Brain microvascular endothelial cell (primary cell): ENCODE results near the gene USO1.
"Not testable (repeated sequence)": the region's sequence is repeated elsewhere in the genome, so short reads cannot be mapped to it uniquely, and the experiment has no call there.

Source experiments
- DNase-seq: peaks from one replicate; pipeline ENCODE4 v3.0.0-alpha.2; 2020
- H3K27ac ChIP-seq: fragments of 250-450 bp; sonication (Bioruptor Pico); 2 replicates; pipeline ENCODE4 v1.5.1; 2020; ENCODE audit warnings: mild to moderate bottlenecking, moderate library complexity
- H3K27me3 ChIP-seq: fragments of 250-450 bp; sonication (Bioruptor Pico); replicated peaks from 2 replicates; pipeline ENCODE4 v1.5.1; 2020; ENCODE audit warnings: mild to moderate bottlenecking
- H3K36me3 ChIP-seq: fragments of 250-450 bp; sonication (Bioruptor Pico); replicated peaks from 2 replicates; pipeline ENCODE4 v1.5.1; 2020; ENCODE audit warnings: mild to moderate bottlenecking
- H3K4me3 ChIP-seq: 2 replicates; pipeline ENCODE4 v1.5.1; 2011; ENCODE audit warnings: low read depth, mild to moderate bottlenecking, control low read depth, low read length, moderate library complexity
- CTCF ChIP-seq: IDR thresholded peaks from 2 replicates; pipeline ENCODE4 v1.5.1; 2011; ENCODE audit warnings: low read depth, mild to moderate bottlenecking, moderate library complexity, low read length, control low read depth, inconsistent platforms; ENCODE audit errors: missing control alignments
- in situ Hi-C: cut with HindIII; loops from 2 replicates; pipeline ENCODE4 v1.10.0; 2017; ENCODE audit warnings: low sequenced_read_pairs, low pct_ligation_motif_present

The USO1 gene

GRCh38 chr4:75786526-75786925 lies 62.1 kb downstream of the USO1 start:
- Histone ChIP-seq H3K27ac (no peak overlapping the region), H3K36me3 (peaks cover 52% of the 10 kb centered on the region), H3K27me3 (no peaks in the 10 kb centered on the region), H3K4me3 (no peak overlapping the region)
- DNase-seq, result no peak
- TF ChIP-seq CTCF, result no peak
- in situ Hi-C loops, result no loop called here

- Histone ChIP-seq H3K36me3 (peaks cover 52% of the 10 kb centered on the region), H3K4me3 (no peak overlapping the region), H3K27me3 (no peaks in the 10 kb centered on the region), H3K27ac (no peak overlapping the region)
- no peak for TF ChIP-seq CTCF
- in situ Hi-C loops, result no loop called here
- DNase-seq, result no peak
Measured at GRCh38 chr4:75786938-75787337, 62.6 kb downstream of the USO1 start.

GRCh38 chr4:75790024-75790423 lies 65.6 kb downstream of the USO1 start:
- Histone ChIP-seq H3K27me3 (no peaks in the 10 kb centered on the region), H3K27ac (no peak overlapping the region), H3K36me3 (peaks cover 47% of the 10 kb centered on the region), H3K4me3 (no peak overlapping the region)
- TF ChIP-seq CTCF, result no peak
- in situ Hi-C loops, result no loop called here
- no peak for DNase-seq

- H3K27me3 ChIP-seq, result no peaks in the 10 kb centered on the region
- H3K4me3 ChIP-seq, result no peak overlapping the region
- in situ Hi-C loops, result no loop called here
- H3K27ac ChIP-seq, result no peak overlapping the region
- no peak for TF ChIP-seq CTCF
- DNase-seq, result no peak
- H3K36me3 ChIP-seq, result peaks cover 37% of the 10 kb centered on the region
Measured at GRCh38 chr4:75800972-75801371, 76.6 kb downstream of the USO1 start.

GRCh38 chr4:75806035-75806434 lies 81.7 kb downstream of the USO1 start:
- DNase-seq, H3K27ac ChIP-seq, H3K27me3 ChIP-seq, H3K4me3 ChIP-seq, in situ Hi-C loops: not testable (repeated sequence)
- H3K36me3 ChIP-seq, result peaks cover 63% of the 10 kb centered on the region

GRCh38 chr4:75817901-75818300 lies 93.5 kb downstream of the USO1 start:
- Histone ChIP-seq H3K36me3 (peaks cover 28% of the 10 kb centered on the region), H3K27ac (no peak overlapping the region), H3K4me3 (no peak overlapping the region), H3K27me3 (no peaks in the 10 kb centered on the region)
- in situ Hi-C loops, result no loop called here
- no peak for TF ChIP-seq CTCF
- no peak for DNase-seq

- TF ChIP-seq CTCF, result no peak
- no peak overlapping the region for H3K4me3 ChIP-seq
- in situ Hi-C loops, result no loop called here
- H3K27me3 ChIP-seq, result no peaks in the 10 kb centered on the region
- peaks cover 27% of the 10 kb centered on the region for H3K36me3 ChIP-seq
- DNase-seq, result no peak
- H3K27ac ChIP-seq, result no peak overlapping the region
Measured at GRCh38 chr4:75819121-75819520, 94.7 kb downstream of the USO1 start.
